T-helper 9 cell (primary cell): Measurements from ENCODE around the gene GRIK1.
"Not testable (repeated sequence)": the region's sequence is repeated elsewhere in the genome, so short reads cannot be mapped to it uniquely, and the experiment has no call there.

Experiments used
- DNase-seq: peaks from one replicate; pipeline ENCODE4 v3.0.0-alpha.2; 2020
- total RNA-seq, 2 donors: gene quantifications; one replicate each; lab custom pipeline; 2026; lab: John Stamatoyannopoulos, UW

The GRIK1 gene
- 0 reads per million in 2 donors for total RNA-seq

DNA sequence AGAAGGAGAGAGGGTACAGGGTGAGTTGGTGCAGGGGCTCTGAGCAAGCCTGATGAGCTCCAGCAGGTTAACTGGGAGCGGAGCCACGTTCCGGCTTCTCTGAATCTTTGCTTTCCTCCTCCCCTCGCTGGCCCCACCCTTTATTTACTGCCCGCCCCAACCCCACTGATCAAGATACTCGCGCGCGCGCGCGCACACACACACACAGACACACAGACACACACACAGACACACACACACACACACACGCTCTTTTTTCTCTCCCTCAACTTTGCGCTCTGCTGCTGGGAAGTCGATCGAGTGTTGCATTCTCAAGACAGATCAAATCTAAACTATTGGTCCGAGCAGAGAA is at the start of gene GRIK1:
GRIK1 (minus strand) TSS at position 73 of the 352 bp plus-strand sequence.
- DNase-seq = no peak

- DNase-seq = no peak
These were observed 48.0 kb upstream of the GRIK1 start for GRCh38 chr21:29987762-29988161.

GRCh38 chr21:29985866-29986265 is 46.1 kb upstream of the GRIK1 start:
- DNase-seq = no peak

DNA sequence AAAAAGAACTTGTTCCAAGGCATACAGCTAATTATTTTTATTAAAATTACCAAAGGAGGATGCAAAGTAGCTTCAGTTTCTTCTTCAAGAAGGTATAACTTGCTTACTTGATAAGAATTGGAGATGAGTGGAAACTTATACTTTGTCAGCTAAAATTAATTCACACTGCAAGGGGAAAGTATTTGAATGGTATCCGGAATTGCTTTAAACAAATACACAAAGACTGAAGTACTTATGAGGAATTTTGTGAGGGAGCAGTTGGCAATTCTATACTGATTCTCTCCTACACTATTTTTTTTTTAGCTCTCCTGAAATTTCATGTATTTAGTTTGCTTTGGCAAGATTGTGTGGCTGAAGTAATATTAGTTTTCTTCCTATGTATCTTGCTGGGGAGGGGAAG is 39.2 kb upstream of the GRIK1 start:
- DNase-seq = no peak

GRCh38 chr21:29975776-29976175 is 36.0 kb upstream of the GRIK1 start:
- no peak for DNase-seq

DNA sequence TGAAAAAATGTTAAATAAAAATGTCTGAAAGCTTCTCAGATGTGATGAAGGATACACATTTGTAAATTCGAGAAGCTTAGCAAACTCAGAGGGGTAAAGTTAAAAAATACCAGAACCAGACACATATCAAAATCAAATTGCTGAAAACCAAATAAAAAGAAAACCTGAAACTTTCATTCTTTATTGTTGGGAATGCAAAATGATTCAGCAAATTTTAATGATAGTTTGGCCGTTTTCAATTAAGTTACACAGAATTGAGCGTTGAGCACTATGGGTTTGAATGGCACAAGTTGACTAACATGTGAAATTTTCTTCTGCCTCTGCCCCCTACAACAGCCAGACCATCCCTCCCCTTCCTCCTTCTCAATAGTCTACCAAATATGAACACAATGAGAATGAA is 33.5 kb upstream of the GRIK1 start:
- no peak for DNase-seq

GRCh38 chr21:29961291-29962027 is 21.7 kb upstream of the GRIK1 start:
- DNase-seq = no peak

GRCh38 chr21:29958551-29958950 is 18.8 kb upstream of the GRIK1 start:
- no peak for DNase-seq

GRCh38 chr21:29958035-29958434 is 18.2 kb upstream of the GRIK1 start:
- DNase-seq = not testable (repeated sequence)

- DNase-seq = no peak
These were observed 13.9 kb upstream of the GRIK1 start for GRCh38 chr21:29953690-29954089.

DNA sequence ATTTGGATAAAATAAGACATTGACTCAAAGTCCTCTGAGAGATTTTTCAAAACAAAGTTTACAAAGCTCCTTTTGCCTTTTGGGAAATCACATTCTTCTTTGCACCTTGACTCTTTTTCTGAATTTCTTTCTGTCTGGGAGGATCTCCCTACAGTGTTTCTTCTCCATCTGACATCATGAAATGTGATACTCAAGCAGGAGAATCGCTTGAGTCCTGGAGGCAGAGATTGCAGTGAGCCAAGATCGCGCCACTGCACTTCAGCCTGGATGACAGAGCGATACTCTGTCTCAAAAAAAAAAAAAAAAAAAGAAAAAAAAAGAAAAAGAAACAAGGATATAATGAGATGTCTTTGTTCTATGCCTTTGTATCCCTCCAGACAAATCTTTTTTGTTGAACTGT is 13.3 kb upstream of the GRIK1 start:
- no peak for DNase-seq

DNA sequence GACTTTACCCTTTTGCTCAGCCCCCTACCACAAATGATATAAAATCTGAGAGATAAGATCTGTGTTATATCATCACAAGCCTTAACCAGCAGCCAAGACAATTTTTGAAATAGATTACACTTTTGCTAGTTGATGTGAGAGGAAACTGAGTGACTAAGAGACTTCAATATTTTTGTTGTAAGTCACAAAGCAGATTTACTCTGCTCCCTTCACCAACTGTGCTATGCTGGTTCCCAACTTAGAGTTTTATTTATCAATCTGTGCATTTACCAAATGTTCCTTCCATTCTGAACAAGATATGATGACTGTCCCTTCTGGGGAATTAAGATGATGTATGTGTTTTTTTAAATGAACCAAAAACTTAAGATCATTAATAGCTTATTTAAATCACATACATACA is 12.1 kb upstream of the GRIK1 start:
- DNase-seq = no peak

DNA sequence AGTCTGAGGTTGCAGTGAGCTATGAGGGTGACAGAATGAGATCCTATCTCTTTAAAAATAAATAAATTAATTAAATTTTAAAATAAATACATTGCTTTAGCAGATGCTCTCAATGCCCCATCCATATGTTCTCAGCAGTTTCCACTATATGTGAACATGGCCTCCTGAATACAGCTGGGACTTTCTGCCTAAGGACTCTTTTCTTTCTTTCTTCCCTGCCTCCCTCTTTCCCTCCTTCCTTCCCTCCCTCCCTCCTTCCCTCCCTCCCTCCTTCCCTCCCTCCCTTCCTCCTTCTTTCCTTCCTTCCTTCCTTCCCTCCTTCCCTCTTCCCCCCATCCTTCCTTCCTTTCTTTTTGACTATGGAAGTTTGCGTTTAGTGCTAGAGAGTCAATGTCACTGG is 10.2 kb upstream of the GRIK1 start:
- no peak for DNase-seq

GRCh38 chr21:29947119-29947518 is 7.3 kb upstream of the GRIK1 start:
- DNase-seq = no peak

GRCh38 chr21:29943885-29944284 is 4.1 kb upstream of the GRIK1 start:
- DNase-seq = no peak

DNA sequence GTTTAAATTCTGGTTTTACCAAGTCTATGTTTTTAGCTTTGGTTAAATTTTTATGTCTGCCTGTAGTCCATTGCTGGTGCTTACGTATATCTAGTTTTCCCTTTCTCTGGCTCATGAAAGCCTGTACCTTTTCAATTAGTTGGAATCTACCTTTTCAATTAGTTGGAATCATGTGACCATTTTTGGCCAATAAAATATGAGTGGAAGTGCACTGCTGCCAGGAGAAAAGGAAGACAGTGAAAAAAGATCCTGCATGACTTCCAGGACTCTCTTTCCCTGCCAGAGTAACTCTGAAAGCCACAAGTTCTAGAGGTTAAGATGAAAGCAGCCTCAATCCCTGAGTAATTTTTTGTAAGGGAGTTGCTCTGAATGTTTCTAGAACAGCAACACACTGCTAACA is 2.2 kb upstream of the GRIK1 start:
- DNase-seq = no peak

DNA sequence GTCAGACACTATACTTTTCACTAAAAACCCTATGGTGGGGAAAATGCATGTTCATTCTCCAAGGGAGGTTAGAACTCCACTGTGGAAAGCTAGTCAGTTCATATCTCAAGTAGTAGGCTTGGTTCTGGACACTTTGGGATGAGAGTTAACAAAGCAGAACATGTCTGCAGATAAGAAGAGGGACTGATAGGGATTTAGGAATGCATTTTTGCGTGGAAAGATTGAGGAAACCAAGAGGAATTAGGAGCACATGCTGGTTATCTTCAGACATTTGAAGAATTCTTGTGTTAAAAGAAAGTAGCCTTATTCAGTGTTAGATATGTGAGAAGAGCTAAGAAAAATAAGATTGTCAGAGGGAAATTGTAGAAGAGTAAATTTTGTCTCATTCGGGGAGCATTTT is 1.2 kb upstream of the GRIK1 start:
- no peak for DNase-seq

- no peak for DNase-seq
These were observed 565 bp upstream of the GRIK1 start for GRCh38 chr21:29940361-29940760.

DNA sequence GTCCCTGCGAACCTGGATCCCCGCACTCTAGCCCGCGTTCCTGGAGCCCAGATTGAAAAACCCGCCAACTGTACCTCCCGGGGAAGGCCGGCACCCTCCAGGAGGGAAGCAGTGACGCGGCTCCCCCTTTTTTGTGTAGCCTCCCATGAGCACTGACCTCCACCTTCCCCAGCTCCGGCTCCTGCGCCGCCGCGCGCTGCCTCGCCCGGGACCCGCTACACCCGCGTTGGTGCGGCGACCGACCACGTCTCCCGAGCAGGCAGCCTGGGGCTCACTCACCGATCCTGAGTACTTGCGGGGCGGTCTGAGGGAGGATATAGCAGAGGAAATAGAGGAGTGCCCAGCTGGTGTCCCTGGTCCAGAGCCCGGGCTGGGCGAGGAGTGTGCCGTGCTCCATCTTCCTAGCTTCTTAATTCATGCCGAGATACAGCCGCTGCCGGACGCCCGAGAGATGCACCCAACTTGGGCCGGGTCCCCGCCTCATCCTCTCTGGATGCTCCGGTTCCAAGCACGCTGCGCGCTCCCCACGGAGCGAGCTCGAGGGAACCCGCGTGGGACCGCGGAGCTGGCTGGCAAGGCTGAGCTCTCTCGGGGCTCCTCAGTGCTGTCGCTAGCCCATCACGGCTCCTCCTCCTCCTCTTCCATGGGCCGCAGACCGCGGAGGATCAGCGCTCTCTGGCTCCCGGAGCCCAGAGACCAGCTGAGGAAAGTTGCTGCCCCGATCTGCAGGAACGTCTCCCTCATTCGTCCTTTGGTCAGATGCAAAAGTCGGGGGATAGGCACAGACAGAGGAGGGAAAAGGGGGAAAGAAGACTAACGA is 482 bp downstream of the GRIK1 start:
- no peak for DNase-seq

- no peak for DNase-seq
These were observed 1.1 kb downstream of the GRIK1 start for GRCh38 chr21:29938776-29939103.

GRCh38 chr21:29933088-29933487 is 6.7 kb downstream of the GRIK1 start:
- no peak for DNase-seq

GRCh38 chr21:29928537-29928936 is 11.3 kb downstream of the GRIK1 start:
- DNase-seq = no peak

DNA sequence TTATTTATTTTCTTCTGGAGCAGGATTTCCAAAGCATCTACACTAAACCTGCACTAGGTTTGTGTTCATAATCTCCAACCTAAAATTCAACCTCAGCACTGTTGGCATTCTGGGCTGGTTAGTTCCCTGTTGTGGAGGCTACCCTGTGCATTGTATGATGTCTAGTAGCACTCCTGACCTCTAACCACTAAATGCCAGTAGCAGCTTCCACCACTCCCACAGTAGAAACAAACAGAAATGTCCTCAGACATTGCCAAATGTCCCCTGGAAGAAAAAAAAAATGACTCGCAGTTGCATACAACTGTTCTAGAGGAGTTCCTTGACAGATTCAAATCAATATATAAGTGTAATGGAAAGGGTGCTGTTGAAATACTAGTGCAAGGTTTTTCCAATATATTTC is 18.9 kb downstream of the GRIK1 start:
- no peak for DNase-seq

GRCh38 chr21:29914326-29914725 is 25.5 kb downstream of the GRIK1 start:
- no peak for DNase-seq

GRCh38 chr21:29909571-29909970 is 30.2 kb downstream of the GRIK1 start:
- DNase-seq = no peak
